ENCODE data around the gene AJM1. TPM values are rescaled to one million over a fixed set of nuclear protein-coding genes. Genes with fewer than 3 reads are reported as not detected.
"Not testable (repeated sequence)": the region's sequence is repeated elsewhere in the genome, so short reads cannot be mapped to it uniquely, and the experiment has no call there.

AJM1 gene
- total RNA-seq, 1 donor: 1.3 TPM

DNA sequence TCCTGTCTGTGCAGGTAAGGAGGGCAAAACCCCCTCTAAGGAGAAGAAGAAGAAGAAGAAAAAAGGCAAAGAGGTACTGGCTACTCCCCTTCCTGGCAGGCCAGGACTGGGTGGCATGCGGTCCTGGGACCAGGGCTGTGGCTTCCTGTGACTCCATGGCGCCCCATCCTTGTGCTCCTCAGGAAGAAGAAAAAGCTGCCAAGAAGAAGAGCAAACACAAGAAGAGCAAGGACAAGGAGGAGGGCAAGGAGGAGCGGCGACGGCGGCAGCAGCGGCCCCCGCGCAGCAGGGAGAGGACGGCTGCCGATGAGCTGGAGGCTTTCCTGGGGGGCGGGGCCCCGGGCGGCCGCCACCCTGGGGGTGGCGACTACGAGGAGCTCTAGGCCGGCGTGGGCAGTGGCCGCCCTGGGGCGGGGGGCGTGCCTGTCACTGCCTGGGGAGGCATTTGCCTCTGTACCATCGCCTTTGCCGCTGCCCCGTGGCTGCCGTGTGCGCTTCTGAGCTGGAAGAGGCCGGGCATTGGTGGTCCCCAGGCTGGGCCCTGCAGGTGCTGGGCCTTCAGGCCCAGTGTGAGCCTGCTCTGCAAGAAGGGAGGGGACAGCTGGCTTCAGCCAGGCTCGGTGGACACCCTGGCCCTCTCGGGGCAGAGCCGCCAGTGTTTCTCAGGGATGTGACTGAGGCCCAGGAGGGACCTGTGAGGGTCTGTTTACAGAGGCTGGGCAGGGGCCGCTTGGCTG, 2.0 kb upstream of the AJM1 start:
- TF ChIP-seq, protein P1, sequence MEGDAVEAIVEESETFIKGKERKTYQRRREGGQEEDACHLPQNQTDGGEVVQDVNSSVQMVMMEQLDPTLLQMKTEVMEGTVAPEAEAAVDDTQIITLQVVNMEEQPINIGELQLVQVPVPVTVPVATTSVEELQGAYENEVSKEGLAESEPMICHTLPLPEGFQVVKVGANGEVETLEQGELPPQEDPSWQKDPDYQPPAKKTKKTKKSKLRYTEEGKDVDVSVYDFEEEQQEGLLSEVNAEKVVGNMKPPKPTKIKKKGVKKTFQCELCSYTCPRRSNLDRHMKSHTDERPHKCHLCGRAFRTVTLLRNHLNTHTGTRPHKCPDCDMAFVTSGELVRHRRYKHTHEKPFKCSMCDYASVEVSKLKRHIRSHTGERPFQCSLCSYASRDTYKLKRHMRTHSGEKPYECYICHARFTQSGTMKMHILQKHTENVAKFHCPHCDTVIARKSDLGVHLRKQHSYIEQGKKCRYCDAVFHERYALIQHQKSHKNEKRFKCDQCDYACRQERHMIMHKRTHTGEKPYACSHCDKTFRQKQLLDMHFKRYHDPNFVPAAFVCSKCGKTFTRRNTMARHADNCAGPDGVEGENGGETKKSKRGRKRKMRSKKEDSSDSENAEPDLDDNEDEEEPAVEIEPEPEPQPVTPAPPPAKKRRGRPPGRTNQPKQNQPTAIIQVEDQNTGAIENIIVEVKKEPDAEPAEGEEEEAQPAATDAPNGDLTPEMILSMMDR (IDR thresholded peaks at IDR 0.05; ENCODE audit: insufficient read depth, low read length): no peak
- no peak for DNase-seq (ENCODE audit: low read depth)
- no peak overlapping the region for H3K4me3 ChIP-seq (ENCODE audit: low read depth, low read length)

DNA sequence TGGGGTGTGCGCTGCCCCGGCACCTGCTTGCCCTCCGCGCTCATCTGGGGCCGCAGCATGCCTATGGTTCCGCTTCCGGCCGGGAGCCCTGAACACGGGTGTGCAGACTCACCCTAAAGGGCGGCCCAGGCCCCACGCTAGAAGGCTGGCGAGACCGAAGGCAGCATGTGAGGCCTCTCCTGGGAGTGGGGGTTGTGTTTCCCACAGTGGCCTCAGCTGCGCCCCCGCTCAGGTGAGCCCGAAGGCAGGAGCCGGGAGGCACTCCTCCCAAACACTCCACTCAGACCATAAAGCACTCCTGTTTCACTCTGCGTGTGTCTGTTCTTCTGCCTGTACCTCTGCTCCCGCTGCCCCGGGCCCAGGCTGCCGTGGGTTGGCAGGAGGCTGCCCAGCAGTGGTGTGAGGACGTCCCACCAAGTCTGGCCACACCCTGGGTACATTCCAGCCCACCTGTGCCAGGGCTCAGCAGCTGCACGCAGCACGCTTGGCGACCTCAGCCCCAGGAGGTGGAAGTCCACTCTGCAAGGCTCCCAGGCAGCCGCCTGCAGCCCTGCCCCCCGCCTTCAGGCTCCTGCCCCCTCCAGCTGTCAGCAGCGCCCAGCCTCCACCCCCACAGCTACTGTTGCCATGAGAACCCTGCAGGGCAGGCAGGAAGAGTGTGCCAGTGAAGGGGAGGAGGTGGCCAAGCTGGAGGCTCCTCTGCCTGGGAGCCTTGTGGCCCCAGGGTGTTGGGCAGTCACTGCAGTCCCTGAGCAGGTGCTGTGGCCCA, 1.2 kb upstream of the AJM1 start:
- no peak overlapping the region for H3K4me3 ChIP-seq (ENCODE audit: low read depth, low read length)
- peak; percentile 25 for DNase-seq (ENCODE audit: low read depth)
- TF ChIP-seq, protein P1 (IDR thresholded peaks at IDR 0.05; ENCODE audit: insufficient read depth, low read length): no peak

DNA sequence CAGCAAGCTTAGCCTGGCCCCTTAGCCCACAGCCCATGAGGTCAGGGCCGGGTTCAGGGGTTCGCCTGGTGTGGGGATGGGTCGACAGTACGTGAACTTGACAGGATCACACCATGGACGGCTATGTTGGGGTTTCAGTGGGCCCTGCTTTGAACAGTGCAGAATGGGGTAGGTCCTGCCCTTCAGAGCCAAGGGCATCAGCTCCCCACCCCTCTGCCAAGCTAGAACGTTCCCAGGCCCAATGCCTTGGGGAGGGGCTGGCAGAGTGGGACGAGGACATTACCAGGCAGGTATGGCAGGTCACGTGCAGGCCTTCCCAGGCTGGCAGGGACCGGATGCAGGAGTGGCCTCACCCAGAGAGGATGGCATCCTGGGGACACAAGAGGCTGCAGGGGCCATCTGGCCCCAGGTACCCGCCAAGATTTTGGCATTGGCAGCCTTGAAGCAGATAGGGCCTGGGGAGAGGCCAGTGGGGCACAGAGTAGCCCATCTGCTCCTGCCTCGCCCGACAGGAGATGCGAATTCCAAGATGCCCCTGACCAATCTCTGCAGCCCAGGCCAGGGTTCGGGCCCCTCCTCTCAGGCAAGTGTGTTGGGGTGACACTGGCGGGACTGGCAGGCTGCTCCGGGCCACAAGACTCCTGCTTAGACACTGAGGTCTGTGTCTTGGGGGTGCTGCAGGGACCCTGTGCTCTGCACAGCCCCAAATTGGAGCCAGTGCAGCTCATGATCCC, 465 bp upstream of the AJM1 start:
- H3K4me3 ChIP-seq (ENCODE audit: low read depth, low read length): not testable (repeated sequence)

DNA sequence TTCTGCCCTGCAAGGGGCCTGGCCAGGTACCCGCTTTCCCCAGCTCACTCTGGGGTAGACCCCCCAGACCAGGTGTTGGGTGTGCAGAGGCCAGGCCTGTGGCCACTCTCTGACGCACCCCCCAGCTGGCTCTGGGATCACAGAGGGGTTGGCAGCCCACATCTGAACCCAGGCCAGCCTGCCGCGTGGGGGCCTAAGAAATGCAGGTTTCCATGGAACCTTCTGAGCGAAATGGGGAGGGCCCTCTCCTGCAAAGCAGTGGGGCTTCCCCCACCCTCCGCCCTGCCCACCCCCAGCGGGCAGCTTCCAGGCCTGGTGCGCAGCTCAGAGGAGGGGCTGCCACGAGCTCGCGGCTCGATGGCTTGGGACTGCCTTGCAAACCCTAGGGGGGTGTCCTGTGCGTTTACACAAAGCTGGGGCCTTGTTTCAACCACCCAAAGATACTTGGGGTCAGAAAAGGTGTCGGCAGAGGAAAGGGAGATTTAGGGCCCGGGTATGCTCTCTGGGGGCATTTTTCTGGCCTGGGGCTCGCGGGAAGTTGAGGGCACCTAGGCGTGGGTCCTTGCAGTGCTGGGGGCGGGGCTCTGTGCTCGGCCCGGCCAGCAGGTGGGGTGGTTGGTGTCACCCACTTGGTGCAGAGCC, 1.0 kb downstream of the AJM1 start:
- DNase-seq (ENCODE audit: low read depth); H3K4me3 ChIP-seq (ENCODE audit: low read depth, low read length): not testable (repeated sequence)

More for the DNA sequence above, 465 bp upstream of the AJM1 start:
- not testable (repeated sequence) for DNase-seq (ENCODE audit: low read depth)

DNA sequence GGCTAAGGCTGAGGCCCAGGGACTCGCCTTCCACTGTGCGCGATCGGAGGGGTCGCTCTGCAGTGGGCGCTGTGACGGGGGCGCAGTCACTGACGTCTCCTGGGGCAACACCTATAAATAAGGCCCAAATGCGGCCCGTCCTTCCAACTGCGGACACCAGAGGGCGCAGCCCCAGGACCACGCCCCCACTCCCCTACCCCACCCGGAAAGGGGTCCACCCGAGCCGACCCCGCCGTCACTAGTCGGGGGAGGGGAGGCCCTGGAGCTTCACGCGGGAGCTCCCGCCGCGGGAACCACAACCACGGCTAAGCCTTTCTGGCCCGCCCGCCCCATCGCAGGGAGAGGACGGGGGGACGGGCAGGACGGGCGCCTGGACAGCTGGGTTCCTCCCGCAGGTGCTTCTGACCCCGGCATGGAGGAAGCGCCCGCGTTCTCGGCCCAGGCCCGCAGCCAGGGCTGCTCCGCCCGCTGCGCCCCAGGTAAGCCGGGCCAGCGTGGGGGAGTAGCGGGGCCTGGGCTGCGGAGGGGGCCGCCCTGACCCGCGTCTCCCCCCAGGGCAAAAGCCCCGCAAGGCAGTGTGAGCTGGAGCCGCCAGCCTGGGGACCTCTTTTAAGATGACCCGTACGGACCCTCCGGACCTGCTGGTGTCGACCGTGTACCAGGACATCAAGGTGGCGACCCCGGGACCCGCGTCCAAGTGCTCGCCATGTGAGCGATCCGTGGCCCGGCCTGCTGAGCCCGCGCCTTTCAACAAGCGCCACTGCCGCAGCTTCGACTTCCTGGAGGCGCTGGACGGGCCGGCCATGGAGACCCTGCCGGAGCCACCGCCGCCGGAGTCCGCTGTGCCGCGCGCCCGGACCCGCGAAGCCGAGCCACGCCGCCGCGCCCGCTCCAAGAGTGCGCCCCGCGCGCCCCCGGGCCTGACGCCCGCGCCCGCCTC, 1.8 kb downstream of the AJM1 start:
- not testable (repeated sequence) for H3K4me3 ChIP-seq (ENCODE audit: low read depth, low read length); DNase-seq (ENCODE audit: low read depth)
- TF ChIP-seq, protein P1 (IDR thresholded peaks at IDR 0.05; ENCODE audit: insufficient read depth, low read length): peak; percentile 48

DNA sequence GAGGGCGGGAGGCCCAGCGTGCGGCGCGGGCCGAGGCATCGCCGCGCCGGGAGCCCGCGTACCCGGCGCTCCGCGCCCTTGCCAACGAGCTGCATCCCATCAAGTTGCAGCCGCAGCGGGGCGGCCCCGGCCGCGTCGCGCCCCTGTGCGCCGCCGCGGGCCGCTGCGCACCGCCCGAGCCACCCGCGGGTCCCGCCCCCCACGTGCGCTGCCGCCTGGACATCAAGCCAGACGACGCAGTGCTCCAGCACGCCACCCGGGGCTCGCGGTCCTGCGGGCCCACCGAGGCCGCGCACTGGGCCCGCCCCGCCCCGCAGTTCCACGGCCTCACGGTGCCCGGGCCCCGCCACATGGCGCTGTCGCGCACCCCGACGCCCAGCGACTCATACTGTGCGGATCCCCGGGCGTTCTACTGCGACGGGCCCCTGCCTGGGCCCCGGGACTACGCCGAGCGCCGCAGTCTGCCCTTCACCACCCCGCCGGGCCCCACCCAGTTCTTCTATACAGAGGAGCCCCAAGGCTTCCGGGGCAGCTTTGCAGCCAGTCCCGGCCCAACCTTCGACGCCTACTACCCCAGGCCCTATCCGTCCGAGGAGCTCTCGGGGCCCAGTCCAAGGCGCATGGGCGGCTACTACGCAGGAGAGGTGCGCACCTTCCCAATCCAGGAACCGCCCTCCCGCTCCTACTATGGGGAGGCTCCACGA, 2.6 kb downstream of the AJM1 start:
- TF ChIP-seq, protein P1 (IDR thresholded peaks at IDR 0.05; ENCODE audit: insufficient read depth, low read length): no peak
- no peak for DNase-seq (ENCODE audit: low read depth)
- H3K4me3 ChIP-seq (ENCODE audit: low read depth, low read length): no peak overlapping the region

Data from fibroblast of the aortic adventitia (primary cell).